Panc1 (cell line): ENCODE results near the gene KCNJ12. TPM values are rescaled to one million over a fixed set of nuclear protein-coding genes. Genes with fewer than 3 reads are reported as not detected.

Experiments
- ATAC-seq: fragments of 200-7000 bp; cut with Tn5 transposase; 2 replicates; pipeline ENCODE4 v1.9.1; 2020; ENCODE audit warnings: mild to moderate bottlenecking, moderate library complexity
- BruUV-seq: library from RNA; stranded (reverse); fragments of 400-500 nt; replicated peaks from 2 replicates; lab custom pipeline; 2021; lab: Mats Ljungman, UMichigan
- CTCF ChIA-PET: fragments of 300-600 bp; sonication (Branson Sonifier 250); formaldehyde crosslinking; loops from one replicate; lab custom pipeline; 2022; ENCODE audit warnings: antibody characterized with exemption; lab: Charles Lee
- POLR2A ChIA-PET: fragments of 300-600 bp; sonication (Branson Sonifier 250); formaldehyde crosslinking; loops from one replicate; lab custom pipeline; 2022; ENCODE audit warnings: antibody characterized with exemption; lab: Charles Lee
- DNase-seq: peaks from one replicate; pipeline ENCODE4 v3.0.0-alpha.2; 2010; ENCODE audit warnings: low read depth, low spot score
- H3K27ac ChIP-seq: 2 replicates; pipeline ENCODE4 v1.5.1; 2011; ENCODE audit warnings: mild to moderate bottlenecking, low read length, inconsistent platforms
- H3K27me3 ChIP-seq: fragments of 200-500 bp; sonication (Bioruptor generic); 2 replicates; pipeline ENCODE4 v1.6.0; 2014; ENCODE audit warnings: low read length, inconsistent platforms; ENCODE audit not compliant: control insufficient read depth, insufficient read depth
- H3K36me3 ChIP-seq: fragments of 200-500 bp; sonication (Bioruptor generic); 2 replicates; pipeline ENCODE4 v1.5.1; 2014; ENCODE audit warnings: inconsistent platforms, mild to moderate bottlenecking, low read length, moderate library complexity; ENCODE audit not compliant: control insufficient read depth, insufficient read depth
- H3K4me1 ChIP-seq: 2 replicates; pipeline ENCODE4 v1.5.1; 2011; ENCODE audit warnings: inconsistent platforms, mild to moderate bottlenecking, low read length, moderate library complexity; ENCODE audit not compliant: control insufficient read depth, insufficient read depth
- H3K4me3 ChIP-seq, 2 experiments: 2 replicates each; pipeline ENCODE4 v1.5.1; 2011 to 2012; ENCODE audit warnings: low read depth in 2 of 2, low read length in 2 of 2, mild to moderate bottlenecking in 2 of 2, inconsistent platforms in 1 of 2, moderate library complexity in 1 of 2
- H3K9me3 ChIP-seq: fragments of 200-500 bp; sonication (Bioruptor generic); 2 replicates; pipeline ENCODE4 v1.5.1; 2014; ENCODE audit warnings: low read depth, mild to moderate bottlenecking, inconsistent platforms, low read length, moderate library complexity; ENCODE audit not compliant: control insufficient read depth, insufficient read depth
- CTCF ChIP-seq: fragments of 450-650 bp; IDR thresholded peaks from 2 replicates; pipeline ENCODE4 v1.5.1; 2017; ENCODE audit warnings: mild to moderate bottlenecking
- POLR2AphosphoS5 ChIP-seq: IDR thresholded peaks from 2 replicates; pipeline ENCODE4 v1.6.1; 2012; ENCODE audit warnings: mild to moderate bottlenecking, low read depth, low read length, moderate library complexity
- SIN3A ChIP-seq: IDR thresholded peaks from 2 replicates; pipeline ENCODE4 v1.6.1; 2012; ENCODE audit warnings: low read depth, mild to moderate bottlenecking, low read length, moderate library complexity, borderline replicate concordance; ENCODE audit not compliant: insufficient read depth
- TCF7L2 ChIP-seq: IDR thresholded peaks from 2 replicates; pipeline ENCODE4 v1.6.1; 2011; ENCODE audit warnings: mild to moderate bottlenecking, low read depth, low read length, inconsistent platforms
- in situ Hi-C: cut with HindIII; loops from 2 replicates; pipeline ENCODE4 v1.10.0; 2016; ENCODE audit warnings: low sequenced_read_pairs, low pct_unique_long_range_greater_than_20kb
- intact Hi-C: fragments of 100-400 bp; cut with micrococcal nuclease; formaldehyde crosslinking; loops from one replicate; pipeline ENCODE4 v1.10.0; 2022; ENCODE audit not compliant: unreplicated experiment
- total RNA-seq: library from RNA; stranded (reverse); gene quantifications from one replicate; pipeline ENCODE4 v1.2.1, GENCODE V29; 2021; ENCODE audit not compliant: unreplicated experiment
- TF ChIP-seq, protein P1 (sequence below), 2 experiments: IDR thresholded peaks; 2 replicates each; pipeline ENCODE4 v1.6.1; 2011 to 2012; ENCODE audit warnings: low read depth in 2 of 2, control low read depth in 1 of 2, low read length in 1 of 2, mild to moderate bottlenecking in 1 of 2, moderate library complexity in 1 of 2; ENCODE audit not compliant: insufficient read depth in 1 of 2

Gene KCNJ12
- total RNA-seq, 1 experiment from 2014 or later, result 2.7 TPM

DNA sequence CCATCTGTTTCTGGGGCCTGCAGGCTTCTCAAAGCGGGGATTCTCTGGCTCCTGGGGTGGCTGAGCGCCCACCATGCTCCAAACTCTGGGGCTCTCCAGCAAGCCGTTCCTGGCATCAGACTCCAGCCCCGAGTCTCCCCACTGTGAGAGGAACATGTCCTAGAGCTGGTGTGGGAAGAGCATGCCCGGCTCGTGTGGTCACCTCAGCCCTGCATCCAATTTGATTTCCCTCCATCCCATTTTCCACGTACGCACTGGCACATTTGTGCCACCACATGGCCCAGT lies 23.2 kb upstream of the KCNJ12 start:
- in situ Hi-C loops, result no loop called here
- intact Hi-C loops, result no loop called here
- no peak overlapping the region for H3K4me3 ChIP-seq
- CTCF ChIA-PET, result no interaction called here
- DNase-seq (no peak), ATAC-seq (no peak)
- no TSS peak for BruUV-seq
- POLR2A ChIA-PET, result no interaction called here
- no peaks in the 10 kb centered on the region for H3K9me3 ChIP-seq
- H3K27ac ChIP-seq, result no peak overlapping the region
- no peak for TF ChIP-seq SIN3A
- TF ChIP-seq, protein P1, sequence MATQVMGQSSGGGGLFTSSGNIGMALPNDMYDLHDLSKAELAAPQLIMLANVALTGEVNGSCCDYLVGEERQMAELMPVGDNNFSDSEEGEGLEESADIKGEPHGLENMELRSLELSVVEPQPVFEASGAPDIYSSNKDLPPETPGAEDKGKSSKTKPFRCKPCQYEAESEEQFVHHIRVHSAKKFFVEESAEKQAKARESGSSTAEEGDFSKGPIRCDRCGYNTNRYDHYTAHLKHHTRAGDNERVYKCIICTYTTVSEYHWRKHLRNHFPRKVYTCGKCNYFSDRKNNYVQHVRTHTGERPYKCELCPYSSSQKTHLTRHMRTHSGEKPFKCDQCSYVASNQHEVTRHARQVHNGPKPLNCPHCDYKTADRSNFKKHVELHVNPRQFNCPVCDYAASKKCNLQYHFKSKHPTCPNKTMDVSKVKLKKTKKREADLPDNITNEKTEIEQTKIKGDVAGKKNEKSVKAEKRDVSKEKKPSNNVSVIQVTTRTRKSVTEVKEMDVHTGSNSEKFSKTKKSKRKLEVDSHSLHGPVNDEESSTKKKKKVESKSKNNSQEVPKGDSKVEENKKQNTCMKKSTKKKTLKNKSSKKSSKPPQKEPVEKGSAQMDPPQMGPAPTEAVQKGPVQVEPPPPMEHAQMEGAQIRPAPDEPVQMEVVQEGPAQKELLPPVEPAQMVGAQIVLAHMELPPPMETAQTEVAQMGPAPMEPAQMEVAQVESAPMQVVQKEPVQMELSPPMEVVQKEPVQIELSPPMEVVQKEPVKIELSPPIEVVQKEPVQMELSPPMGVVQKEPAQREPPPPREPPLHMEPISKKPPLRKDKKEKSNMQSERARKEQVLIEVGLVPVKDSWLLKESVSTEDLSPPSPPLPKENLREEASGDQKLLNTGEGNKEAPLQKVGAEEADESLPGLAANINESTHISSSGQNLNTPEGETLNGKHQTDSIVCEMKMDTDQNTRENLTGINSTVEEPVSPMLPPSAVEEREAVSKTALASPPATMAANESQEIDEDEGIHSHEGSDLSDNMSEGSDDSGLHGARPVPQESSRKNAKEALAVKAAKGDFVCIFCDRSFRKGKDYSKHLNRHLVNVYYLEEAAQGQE (IDR thresholded peaks at IDR 0.05; ENCODE audit: insufficient read depth in 1 of 2, low read depth in 2 of 2, low read length in 1 of 2), result no peak
- no peak for TF ChIP-seq TCF7L2
- no peak for TF ChIP-seq POLR2AphosphoS5
- TF ChIP-seq CTCF, result no peak
- no peaks in the 10 kb centered on the region for H3K27me3 ChIP-seq
- H3K36me3 ChIP-seq, result no peaks in the 10 kb centered on the region
- no peaks in the 10 kb centered on the region for H3K4me1 ChIP-seq

DNA sequence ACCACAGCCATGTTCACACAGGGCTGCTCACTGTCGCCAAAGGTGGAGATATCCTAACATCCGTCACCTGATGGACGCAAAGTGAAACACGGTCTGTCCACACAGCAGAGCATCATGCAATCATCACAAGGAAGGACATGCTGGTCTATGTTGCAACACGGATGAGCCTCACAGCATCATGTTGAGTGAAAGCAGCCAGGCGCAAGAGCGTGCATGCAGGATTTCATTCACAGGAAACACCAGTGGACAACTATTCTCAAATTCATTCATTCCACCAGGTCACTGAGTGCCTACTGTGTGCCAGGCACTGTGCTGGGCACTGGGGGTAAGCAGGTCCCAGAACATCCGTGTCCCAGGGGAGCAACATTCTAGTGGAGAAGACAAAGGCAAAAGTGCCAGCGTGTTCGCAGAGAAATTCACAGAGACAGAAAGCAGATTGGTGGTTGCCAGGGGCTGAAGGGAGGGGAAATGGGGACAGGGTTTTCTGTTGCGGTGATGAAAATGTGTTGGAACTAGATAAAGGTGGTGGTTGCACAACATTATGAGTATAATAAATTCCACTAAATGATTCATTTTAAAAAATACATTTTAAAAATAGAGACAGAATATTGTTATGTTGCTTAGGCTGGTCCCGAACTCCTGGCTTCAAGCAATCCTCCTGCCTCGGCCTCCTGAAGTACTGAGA lies 22.7 kb upstream of the KCNJ12 start:
- H3K9me3 ChIP-seq, result no peaks in the 10 kb centered on the region
- no peak overlapping the region for H3K4me3 ChIP-seq
- H3K27ac ChIP-seq, result no peak overlapping the region
- BruUV-seq, result no TSS peak
- ATAC-seq (no peak), DNase-seq (no peak)
- intact Hi-C loops, result no loop called here
- in situ Hi-C loops, result no loop called here
- H3K36me3 ChIP-seq, result no peaks in the 10 kb centered on the region
- no peaks in the 10 kb centered on the region for H3K4me1 ChIP-seq
- ChIA-PET CTCF (no interaction called here), POLR2A (no interaction called here)
- TF ChIP-seq, protein P1 (IDR thresholded peaks at IDR 0.05; ENCODE audit: insufficient read depth in 1 of 2, low read depth in 2 of 2, low read length in 1 of 2), result no peak
- TF ChIP-seq TCF7L2, result no peak
- no peak for TF ChIP-seq SIN3A
- TF ChIP-seq CTCF, result no peak
- no peak for TF ChIP-seq POLR2AphosphoS5
- no peaks in the 10 kb centered on the region for H3K27me3 ChIP-seq
